Measurements from ENCODE around the gene MT1H. TPM values are rescaled to one million over a fixed set of nuclear protein-coding genes. Genes with fewer than 3 reads are reported as not detected.

MT1H gene
- total RNA-seq, 1 experiment from 2014 or later = not detected

DNA sequence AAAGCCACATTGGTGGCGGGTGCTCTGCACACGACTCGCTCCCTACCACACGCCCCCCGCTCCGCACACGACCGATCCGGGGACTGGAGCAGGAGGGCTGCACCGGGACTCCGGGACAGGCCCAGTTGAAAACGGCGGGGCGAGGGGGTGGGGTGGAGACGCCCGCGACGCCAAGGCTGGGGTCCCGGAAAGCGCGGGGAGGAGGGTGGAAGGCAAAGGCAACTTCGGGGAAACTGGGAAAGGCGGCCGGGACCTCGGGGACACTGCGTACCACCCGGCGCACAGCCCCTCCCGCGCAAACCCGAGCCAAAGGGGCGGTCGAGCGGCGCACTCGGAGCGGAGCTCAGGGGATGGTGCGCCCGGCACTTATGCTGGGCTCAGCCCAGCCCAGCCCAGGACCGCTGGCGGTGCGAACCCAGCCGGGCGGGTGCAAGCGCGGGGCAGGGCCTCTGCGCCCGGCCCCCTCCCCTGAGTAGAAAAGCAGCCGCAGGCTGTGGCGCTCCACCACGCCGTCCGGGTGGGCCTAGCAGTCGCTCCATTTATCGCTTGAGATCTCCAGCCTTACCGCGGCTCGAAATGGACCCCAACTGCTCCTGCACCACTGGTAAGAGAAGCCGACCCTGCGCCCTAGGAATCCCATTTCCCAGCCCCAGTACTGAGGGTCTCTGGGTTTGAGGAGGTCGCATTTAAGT lies 37.3 kb upstream of the MT1H start, which contains the start of gene MT1M:
Gene MT1M (plus strand): TSS at position 504 of the 692 bp plus-strand sequence. CDS start 73 bp downstream, at position 577.
- Mint-ChIP-seq H3K4me1 (ENCODE audit: low read depth, unreplicated experiment) (peaks cover 5% of the 10 kb centered on the region), H3K27me3 (ENCODE audit: insufficient read depth, unreplicated experiment) (peaks cover 28% of the 10 kb centered on the region), H3K4me3 (ENCODE audit: unreplicated experiment) (peak within 1 kb of the TSS; percentile 76), H3K27ac (ENCODE audit: unreplicated experiment) (no peak within 1 kb of the TSS), H3K36me3 (ENCODE audit: insufficient read depth, unreplicated experiment) (no peaks in the 10 kb centered on the region), H3K9me3 (ENCODE audit: unreplicated experiment) (no peaks in the 10 kb centered on the region)
- Histone ChIP-seq H3K36me3 (ENCODE audit: control insufficient read depth, insufficient read depth, low read length) (no peaks in the 10 kb centered on the region), H3K27me3 (replicated peaks; ENCODE audit: control insufficient read depth, insufficient read depth, low read length) (peaks cover 8% of the 10 kb centered on the region), H3K4me1 (no peaks in the 10 kb centered on the region), H3K9me3 (no peaks in the 10 kb centered on the region), H3K4me3 (ENCODE audit: low read depth, low read length) (peak within 1 kb of the TSS; percentile 26)
- no peak for DNase-seq
- no peak for TF ChIP-seq CTCF (IDR thresholded peaks at IDR 0.05; ENCODE audit: insufficient read depth in 1 of 2, low read depth in 1 of 2, low read length in 1 of 2, severe bottlenecking in 1 of 2, unreplicated experiment in 1 of 2)
- ChIA-PET CTCF (no interaction called here), POLR2A (no interaction called here)
- intact Hi-C loops (cut with micrococcal nuclease; ENCODE audit: unreplicated experiment) = no loop called here
- no TSS peak for BruUV-seq (replicated peaks)

- POLR2A ChIA-PET = no interaction called here
Measured at GRCh38 chr16:56632848-56633365, 36.7 kb upstream of the MT1H start.

DNA sequence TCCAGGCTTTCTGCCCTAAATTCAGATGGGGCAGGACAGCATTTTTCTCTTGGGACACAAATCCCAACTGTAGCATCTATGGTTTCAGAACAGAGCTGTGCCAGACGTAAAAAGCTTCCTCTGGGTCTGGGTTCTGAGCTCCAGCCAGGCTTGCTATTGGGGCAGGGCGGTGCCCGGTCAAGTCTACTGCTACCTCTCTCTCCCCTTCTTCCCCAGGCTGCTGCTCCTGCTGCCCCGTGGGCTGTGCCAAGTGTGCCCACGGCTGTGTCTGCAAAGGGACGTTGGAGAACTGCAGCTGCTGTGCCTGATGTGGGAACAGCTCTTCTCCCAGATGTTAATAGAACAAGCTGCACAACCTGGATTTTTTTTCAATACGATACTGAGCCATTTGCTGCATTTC lies 36.1 kb upstream of the MT1H start:
- no peak for TF ChIP-seq CTCF (IDR thresholded peaks at IDR 0.05; ENCODE audit: insufficient read depth in 1 of 2, low read depth in 1 of 2, low read length in 1 of 2, severe bottlenecking in 1 of 2, unreplicated experiment in 1 of 2)
- peaks cover 32% of the 10 kb centered on the region for H3K27me3 Mint-ChIP-seq (ENCODE audit: insufficient read depth, unreplicated experiment)
- no peaks in the 10 kb centered on the region for H3K9me3 Mint-ChIP-seq (ENCODE audit: unreplicated experiment)
- Histone ChIP-seq H3K27me3 (replicated peaks; ENCODE audit: control insufficient read depth, insufficient read depth, low read length) (peaks cover 12% of the 10 kb centered on the region), H3K9me3 (no peaks in the 10 kb centered on the region), H3K36me3 (ENCODE audit: control insufficient read depth, insufficient read depth, low read length) (no peaks in the 10 kb centered on the region), H3K4me1 (no peaks in the 10 kb centered on the region), H3K4me3 (ENCODE audit: low read depth, low read length) (no peak overlapping the region)
- DNase-seq = no peak
- ChIA-PET POLR2A (no interaction called here), CTCF (no interaction called here)
- no peaks in the 10 kb centered on the region for H3K36me3 Mint-ChIP-seq (ENCODE audit: insufficient read depth, unreplicated experiment)
- H3K27ac Mint-ChIP-seq (ENCODE audit: unreplicated experiment) = no peak overlapping the region
- peaks cover 5% of the 10 kb centered on the region for H3K4me1 Mint-ChIP-seq (ENCODE audit: low read depth, unreplicated experiment)
- no TSS peak for BruUV-seq (replicated peaks)
- no peak overlapping the region for H3K4me3 Mint-ChIP-seq (ENCODE audit: unreplicated experiment)
- intact Hi-C loops (cut with micrococcal nuclease; ENCODE audit: unreplicated experiment) = no loop called here

More at GRCh38 chr16:56632848-56633365, 36.7 kb upstream of the MT1H start:
- CTCF ChIA-PET = no interaction called here
- Mint-ChIP-seq H3K4me1 (ENCODE audit: low read depth, unreplicated experiment) (peaks cover 5% of the 10 kb centered on the region), H3K27me3 (ENCODE audit: insufficient read depth, unreplicated experiment) (peaks cover 31% of the 10 kb centered on the region), H3K4me3 (ENCODE audit: unreplicated experiment) (peak overlapping the region; percentile 76), H3K27ac (ENCODE audit: unreplicated experiment) (no peak overlapping the region), H3K9me3 (ENCODE audit: unreplicated experiment) (no peaks in the 10 kb centered on the region), H3K36me3 (ENCODE audit: insufficient read depth, unreplicated experiment) (no peaks in the 10 kb centered on the region)
- TF ChIP-seq CTCF (IDR thresholded peaks at IDR 0.05; ENCODE audit: insufficient read depth in 1 of 2, low read depth in 1 of 2, low read length in 1 of 2, severe bottlenecking in 1 of 2, unreplicated experiment in 1 of 2) = no peak
- no peaks in the 10 kb centered on the region for H3K4me1 ChIP-seq
- no peaks in the 10 kb centered on the region for H3K9me3 ChIP-seq
- H3K4me3 ChIP-seq (ENCODE audit: low read depth, low read length) = no peak overlapping the region
- intact Hi-C loops (cut with micrococcal nuclease; ENCODE audit: unreplicated experiment) = no loop called here
- no peak for DNase-seq
- BruUV-seq (replicated peaks) = no TSS peak
- no peaks in the 10 kb centered on the region for H3K36me3 ChIP-seq (ENCODE audit: control insufficient read depth, insufficient read depth, low read length)
- peaks cover 10% of the 10 kb centered on the region for H3K27me3 ChIP-seq (replicated peaks; ENCODE audit: control insufficient read depth, insufficient read depth, low read length)
